Measurements from ENCODE around the gene RAB10.
"Not testable (repeated sequence)": the region's sequence is repeated elsewhere in the genome, so short reads cannot be mapped to it uniquely, and the experiment has no call there.

Gene RAB10

GRCh38 chr2:26086779-26087178, 52.9 kb downstream of the RAB10 start:
- in situ Hi-C loops (cut with MboI; ENCODE audit: low sequenced_read_pairs) = no loop called here

- in situ Hi-C loops (cut with MboI; ENCODE audit: low sequenced_read_pairs) = no loop called here
Observed at GRCh38 chr2:26088038-26088643, 54.3 kb downstream of the RAB10 start.

GRCh38 chr2:26088931-26089330, 55.0 kb downstream of the RAB10 start:
- in situ Hi-C loops (cut with MboI; ENCODE audit: low sequenced_read_pairs) = not testable (repeated sequence)

GRCh38 chr2:26089337-26089736, 55.5 kb downstream of the RAB10 start:
- in situ Hi-C loops (cut with MboI; ENCODE audit: low sequenced_read_pairs) = no loop called here

GRCh38 chr2:26095758-26096157, 61.9 kb downstream of the RAB10 start:
- in situ Hi-C loops (cut with MboI; ENCODE audit: low sequenced_read_pairs) = no loop called here

GRCh38 chr2:26099933-26100332, 66.0 kb downstream of the RAB10 start:
- in situ Hi-C loops (cut with MboI; ENCODE audit: low sequenced_read_pairs) = no loop called here

GRCh38 chr2:26100384-26100783, 66.5 kb downstream of the RAB10 start:
- in situ Hi-C loops (cut with MboI; ENCODE audit: low sequenced_read_pairs) = no loop called here

- in situ Hi-C loops (cut with MboI; ENCODE audit: low sequenced_read_pairs) = no loop called here
Observed at GRCh38 chr2:26103752-26104151, 69.9 kb downstream of the RAB10 start.

- in situ Hi-C loops (cut with MboI; ENCODE audit: low sequenced_read_pairs) = not testable (repeated sequence)
Observed at GRCh38 chr2:26108701-26109100, 74.8 kb downstream of the RAB10 start.

- in situ Hi-C loops (cut with MboI; ENCODE audit: low sequenced_read_pairs) = no loop called here
Observed at GRCh38 chr2:26112201-26112600, 78.3 kb downstream of the RAB10 start.

GRCh38 chr2:26114151-26114550, 80.3 kb downstream of the RAB10 start:
- in situ Hi-C loops (cut with MboI; ENCODE audit: low sequenced_read_pairs) = no loop called here

GRCh38 chr2:26118682-26119081, 84.8 kb downstream of the RAB10 start:
- in situ Hi-C loops (cut with MboI; ENCODE audit: low sequenced_read_pairs) = no loop called here

GRCh38 chr2:26119521-26119920, 85.6 kb downstream of the RAB10 start:
- in situ Hi-C loops (cut with MboI; ENCODE audit: low sequenced_read_pairs) = no loop called here

GRCh38 chr2:26122630-26123029, 88.7 kb downstream of the RAB10 start:
- in situ Hi-C loops (cut with MboI; ENCODE audit: low sequenced_read_pairs) = no loop called here

- in situ Hi-C loops (cut with MboI; ENCODE audit: low sequenced_read_pairs) = no loop called here
Observed at GRCh38 chr2:26123426-26123825, 89.5 kb downstream of the RAB10 start.

GRCh38 chr2:26126074-26126473, 92.2 kb downstream of the RAB10 start:
- in situ Hi-C loops (cut with MboI; ENCODE audit: low sequenced_read_pairs) = no loop called here

GRCh38 chr2:26128176-26128575, 94.3 kb downstream of the RAB10 start:
- in situ Hi-C loops (cut with MboI; ENCODE audit: low sequenced_read_pairs) = no loop called here

- in situ Hi-C loops (cut with MboI; ENCODE audit: low sequenced_read_pairs) = no loop called here
Observed at GRCh38 chr2:26130763-26131162, 96.9 kb downstream of the RAB10 start.

GRCh38 chr2:26136451-26136850, 102.6 kb downstream of the RAB10 start:
- in situ Hi-C loops (cut with MboI; ENCODE audit: low sequenced_read_pairs) = no loop called here

- in situ Hi-C loops (cut with MboI; ENCODE audit: low sequenced_read_pairs) = loop anchor here (10.0 kb wide), 2 partner anchors 145 to 535 kb away; no protein-coding TSS in a partner anchor
Observed at GRCh38 chr2:26139269-26140183, 105.6 kb downstream of the RAB10 start.

- in situ Hi-C loops (cut with MboI; ENCODE audit: low sequenced_read_pairs) = loop anchor here (10.0 kb wide), 2 partner anchors 146 to 536 kb away; no protein-coding TSS in a partner anchor
Observed at GRCh38 chr2:26141145-26141769, 107.4 kb downstream of the RAB10 start.

- in situ Hi-C loops (cut with MboI; ENCODE audit: low sequenced_read_pairs) = loop anchor here (10.0 kb wide), 2 partner anchors 149 to 539 kb away; no protein-coding TSS in a partner anchor
Observed at GRCh38 chr2:26144031-26144430, 110.1 kb downstream of the RAB10 start.
